Measurements from ENCODE around the gene TUBGCP6. TPM values are rescaled to one million over a fixed set of nuclear protein-coding genes. Genes with fewer than 3 reads are reported as not detected.

Gene TUBGCP6
- total RNA-seq, 1 donor from 2014 or later: 58.1 TPM

DNA sequence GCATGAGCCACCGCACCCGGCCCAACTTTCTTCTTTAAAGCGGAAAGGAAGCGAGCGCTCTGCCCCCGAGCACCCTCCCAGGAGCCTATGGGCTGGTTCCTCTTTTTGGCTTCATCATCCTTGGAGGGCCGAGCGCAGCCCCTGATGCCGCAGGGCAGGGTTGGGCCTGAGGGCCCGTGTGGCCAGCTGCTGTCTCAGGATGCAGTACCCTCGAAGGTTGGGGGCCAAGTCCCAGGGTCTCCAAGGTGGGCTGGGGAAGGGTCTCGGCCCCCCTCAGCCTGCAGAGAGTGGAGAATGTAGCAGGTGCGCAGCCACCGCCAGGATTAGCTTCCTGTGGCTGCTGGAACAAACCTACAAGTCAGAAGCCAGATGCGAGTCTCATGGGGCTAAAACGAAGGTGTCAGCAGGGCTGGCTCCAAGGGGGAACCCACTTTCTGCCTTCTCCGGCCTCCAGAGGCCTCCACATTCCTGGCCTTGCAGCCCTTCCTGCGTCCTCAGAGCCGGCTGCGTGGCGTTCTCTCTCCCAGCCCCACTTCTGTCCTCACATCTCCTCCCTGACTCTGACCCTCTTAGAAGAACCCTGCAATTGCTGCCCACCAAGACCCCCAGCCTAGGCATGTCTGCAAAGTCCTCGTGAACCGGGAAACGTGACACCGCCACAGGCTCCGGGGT lies 71.4 kb downstream of the TUBGCP6 start:
- H3K36me3 ChIP-seq: no peaks in the 10 kb centered on the region
- TF ChIP-seq, protein P1, sequence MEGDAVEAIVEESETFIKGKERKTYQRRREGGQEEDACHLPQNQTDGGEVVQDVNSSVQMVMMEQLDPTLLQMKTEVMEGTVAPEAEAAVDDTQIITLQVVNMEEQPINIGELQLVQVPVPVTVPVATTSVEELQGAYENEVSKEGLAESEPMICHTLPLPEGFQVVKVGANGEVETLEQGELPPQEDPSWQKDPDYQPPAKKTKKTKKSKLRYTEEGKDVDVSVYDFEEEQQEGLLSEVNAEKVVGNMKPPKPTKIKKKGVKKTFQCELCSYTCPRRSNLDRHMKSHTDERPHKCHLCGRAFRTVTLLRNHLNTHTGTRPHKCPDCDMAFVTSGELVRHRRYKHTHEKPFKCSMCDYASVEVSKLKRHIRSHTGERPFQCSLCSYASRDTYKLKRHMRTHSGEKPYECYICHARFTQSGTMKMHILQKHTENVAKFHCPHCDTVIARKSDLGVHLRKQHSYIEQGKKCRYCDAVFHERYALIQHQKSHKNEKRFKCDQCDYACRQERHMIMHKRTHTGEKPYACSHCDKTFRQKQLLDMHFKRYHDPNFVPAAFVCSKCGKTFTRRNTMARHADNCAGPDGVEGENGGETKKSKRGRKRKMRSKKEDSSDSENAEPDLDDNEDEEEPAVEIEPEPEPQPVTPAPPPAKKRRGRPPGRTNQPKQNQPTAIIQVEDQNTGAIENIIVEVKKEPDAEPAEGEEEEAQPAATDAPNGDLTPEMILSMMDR (IDR thresholded peaks at IDR 0.05): no peak
- no peak overlapping the region for H3K27ac ChIP-seq
- intact Hi-C loops (cut with DNase I): no loop called here
- H3K27me3 ChIP-seq: no peaks in the 10 kb centered on the region
- H3K9me3 ChIP-seq: no peaks in the 10 kb centered on the region
- H3K4me3 ChIP-seq: no peak overlapping the region
- peaks cover 4 to 5% of the 10 kb centered on the region in 2 donors for H3K4me1 ChIP-seq
- no peak for DNase-seq (ENCODE audit: low spot score in 2 of 2)

DNA sequence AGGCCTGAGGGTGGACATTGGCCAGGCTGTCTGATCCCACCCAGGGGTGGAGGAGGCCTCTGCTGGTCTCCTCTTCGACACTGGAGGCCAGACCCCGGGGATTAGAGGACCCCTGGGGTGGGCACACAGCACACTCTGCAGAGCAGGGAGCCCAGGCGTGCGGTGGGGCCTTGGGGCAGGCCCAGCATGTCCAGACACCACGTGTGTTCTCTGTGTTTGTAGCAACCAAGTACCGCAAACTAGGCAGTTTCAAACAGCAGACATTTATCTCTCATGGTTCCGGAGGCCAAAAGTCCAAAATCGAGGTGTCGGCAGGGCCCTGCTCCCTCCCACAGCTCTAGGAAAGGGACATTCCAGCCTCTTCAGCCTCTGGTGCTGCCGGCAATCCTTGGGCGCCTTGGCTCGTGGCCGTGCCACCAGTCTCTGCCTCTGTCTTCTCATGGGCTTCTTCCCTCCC lies 72.8 kb downstream of the TUBGCP6 start:
- H3K36me3 ChIP-seq: no peaks in the 10 kb centered on the region
- H3K27me3 ChIP-seq: no peaks in the 10 kb centered on the region
- no peaks in the 10 kb centered on the region for H3K9me3 ChIP-seq
- no peak for DNase-seq (ENCODE audit: low spot score in 2 of 2)
- intact Hi-C loops (cut with DNase I): no loop called here
- TF ChIP-seq, protein P1 (IDR thresholded peaks at IDR 0.05): no peak
- H3K4me3 ChIP-seq: no peak overlapping the region
- no peak overlapping the region for H3K27ac ChIP-seq
- H3K4me1 ChIP-seq: peaks cover 4 to 5% of the 10 kb centered on the region in 2 donors

DNA sequence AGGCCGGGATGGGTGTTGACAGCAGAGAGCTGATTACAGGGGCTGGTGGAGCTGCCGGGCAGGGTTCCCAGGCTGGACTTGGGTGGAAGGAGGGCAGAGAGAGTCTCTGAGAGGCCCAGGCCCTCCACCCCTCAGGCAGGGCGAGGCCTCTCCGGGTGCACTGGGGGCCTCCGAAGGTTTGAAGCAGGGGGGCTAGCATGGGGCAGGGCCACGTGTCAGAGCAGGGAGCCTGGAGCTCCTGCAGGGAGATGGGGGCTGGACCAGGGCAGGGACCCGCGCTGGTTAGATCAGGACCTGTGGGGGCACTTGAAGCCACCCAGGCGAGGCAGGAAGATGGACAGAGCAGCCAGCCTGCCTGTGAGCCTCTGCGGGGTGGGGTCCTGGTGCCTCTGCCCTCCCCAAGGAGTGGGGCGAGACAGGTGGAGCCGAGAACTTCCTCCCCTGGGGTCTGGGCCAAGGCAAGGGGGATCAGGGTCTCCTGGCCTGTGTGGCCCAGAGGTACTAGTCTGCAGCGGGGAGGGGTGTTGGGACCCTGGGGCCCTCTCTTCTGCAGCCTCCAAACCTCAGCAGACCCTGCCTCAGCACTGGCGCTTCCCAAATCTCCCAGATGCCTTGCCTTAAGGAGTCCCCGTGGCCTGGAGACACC lies 73.4 kb downstream of the TUBGCP6 start:
- Histone ChIP-seq H3K4me1 (peaks cover 4 to 5% of the 10 kb centered on the region in 2 donors), H3K27ac (no peak overlapping the region), H3K27me3 (no peaks in the 10 kb centered on the region), H3K36me3 (no peaks in the 10 kb centered on the region), H3K4me3 (no peak overlapping the region), H3K9me3 (no peaks in the 10 kb centered on the region)
- TF ChIP-seq, protein P1 (IDR thresholded peaks at IDR 0.05): no peak
- DNase-seq (ENCODE audit: low spot score in 2 of 2): no peak
- intact Hi-C loops (cut with DNase I): no loop called here

DNA sequence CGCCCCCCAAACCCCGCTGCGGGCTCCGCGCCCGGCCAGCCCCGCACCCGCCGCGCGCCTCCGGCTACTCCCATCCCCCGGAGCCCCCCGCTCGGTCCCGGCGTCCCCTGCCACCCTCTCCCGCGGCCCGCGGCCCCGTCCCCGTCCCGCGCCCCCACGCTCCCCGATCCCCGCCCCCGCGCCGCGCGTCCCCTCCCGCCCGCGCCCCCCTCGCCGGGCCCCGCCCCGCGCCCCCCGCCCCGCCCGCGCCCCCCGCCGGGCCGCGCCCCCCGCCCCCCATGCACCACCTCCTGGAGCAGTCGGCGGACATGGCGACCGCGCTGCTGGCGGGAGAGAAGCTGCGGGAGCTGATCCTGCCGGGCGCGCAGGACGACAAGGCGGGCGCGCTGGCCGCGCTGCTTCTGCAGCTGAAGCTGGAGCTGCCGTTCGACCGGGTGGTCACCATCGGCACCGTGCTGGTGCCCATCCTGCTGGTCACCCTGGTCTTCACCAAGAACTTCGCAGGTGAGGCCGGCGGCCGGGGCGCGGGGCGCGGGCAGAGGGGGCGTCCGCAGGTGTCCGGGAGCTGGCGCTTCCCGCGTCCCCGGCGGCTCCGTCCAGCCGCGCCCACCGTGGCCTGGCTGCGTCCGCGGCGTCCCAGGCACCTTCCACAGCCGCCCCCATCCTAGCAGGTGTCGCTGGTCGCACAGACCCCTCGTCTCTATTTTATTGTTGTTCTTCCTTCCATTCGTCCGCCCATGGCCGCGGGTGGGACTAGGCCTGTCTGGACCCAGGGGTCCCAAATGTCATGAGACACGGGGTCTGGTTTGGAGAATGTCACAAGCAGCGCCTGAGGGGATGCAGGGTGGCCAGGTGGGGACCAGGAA lies 74.1 kb downstream of the TUBGCP6 start, which contains the start of gene PANX2:
Gene PANX2 (plus strand): TSS at position 279 of the 866 bp plus-strand sequence. CDS start 0 bp downstream, at position 279.
- H3K27me3 ChIP-seq: no peaks in the 10 kb centered on the region
- H3K36me3 ChIP-seq: no peaks in the 10 kb centered on the region
- DNase-seq (ENCODE audit: low spot score in 2 of 2): no peak
- TF ChIP-seq, protein P1 (IDR thresholded peaks at IDR 0.05): no peak
- H3K4me3 ChIP-seq: peak within 1 kb of the TSS; percentile 68 to 69
- H3K27ac ChIP-seq: no peak within 1 kb of the TSS
- H3K4me1 ChIP-seq: peaks cover 4 to 5% of the 10 kb centered on the region in 2 donors
- H3K9me3 ChIP-seq: no peaks in the 10 kb centered on the region
- intact Hi-C loops (cut with DNase I): no loop called here

DNA sequence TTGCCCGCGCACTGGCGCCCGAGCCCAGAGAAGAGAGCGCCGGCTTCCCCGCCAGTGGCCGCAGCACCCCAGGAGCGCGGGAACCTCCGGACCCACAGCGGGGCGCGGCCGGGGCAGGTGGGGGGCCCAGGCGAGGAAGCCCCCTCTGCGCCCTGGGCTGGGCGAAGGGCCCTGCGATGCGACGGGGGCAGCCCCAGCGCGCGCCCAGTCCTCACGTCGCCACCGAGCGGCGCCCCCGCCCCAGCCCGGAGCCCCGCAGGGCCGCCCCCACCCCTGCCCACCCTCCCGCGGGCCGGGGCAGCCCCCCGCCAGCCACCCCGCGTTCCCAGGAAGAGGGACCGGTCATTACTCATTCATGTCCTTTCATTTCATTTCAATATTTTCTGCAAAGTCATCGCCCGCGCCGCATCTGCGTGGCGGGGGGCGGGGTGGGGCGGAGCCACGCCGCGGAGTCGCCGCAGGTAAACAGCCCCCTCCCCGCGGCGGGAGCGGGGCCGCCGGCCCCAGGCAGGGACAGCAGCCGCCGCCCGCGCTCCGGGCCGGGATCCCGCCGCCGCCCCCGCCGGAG lies 75.0 kb downstream of the TUBGCP6 start:
- Histone ChIP-seq H3K4me1 (peaks cover 4 to 5% of the 10 kb centered on the region in 2 donors), H3K4me3 (peak overlapping the region; percentile 68 to 69), H3K9me3 (no peaks in the 10 kb centered on the region), H3K27ac (no peak overlapping the region), H3K27me3 (no peaks in the 10 kb centered on the region), H3K36me3 (no peaks in the 10 kb centered on the region)
- TF ChIP-seq, protein P1 (IDR thresholded peaks at IDR 0.05): no peak
- intact Hi-C loops (cut with DNase I): no loop called here
- DNase-seq (ENCODE audit: low spot score in 2 of 2): no peak

Measured in ascending aorta (tissue), 2 donors.